ENCODE measurements around the gene ACER2.
"Not testable (repeated sequence)": the region's sequence is repeated elsewhere in the genome, so short reads cannot be mapped to it uniquely, and the experiment has no call there.

Gene ACER2

DNA sequence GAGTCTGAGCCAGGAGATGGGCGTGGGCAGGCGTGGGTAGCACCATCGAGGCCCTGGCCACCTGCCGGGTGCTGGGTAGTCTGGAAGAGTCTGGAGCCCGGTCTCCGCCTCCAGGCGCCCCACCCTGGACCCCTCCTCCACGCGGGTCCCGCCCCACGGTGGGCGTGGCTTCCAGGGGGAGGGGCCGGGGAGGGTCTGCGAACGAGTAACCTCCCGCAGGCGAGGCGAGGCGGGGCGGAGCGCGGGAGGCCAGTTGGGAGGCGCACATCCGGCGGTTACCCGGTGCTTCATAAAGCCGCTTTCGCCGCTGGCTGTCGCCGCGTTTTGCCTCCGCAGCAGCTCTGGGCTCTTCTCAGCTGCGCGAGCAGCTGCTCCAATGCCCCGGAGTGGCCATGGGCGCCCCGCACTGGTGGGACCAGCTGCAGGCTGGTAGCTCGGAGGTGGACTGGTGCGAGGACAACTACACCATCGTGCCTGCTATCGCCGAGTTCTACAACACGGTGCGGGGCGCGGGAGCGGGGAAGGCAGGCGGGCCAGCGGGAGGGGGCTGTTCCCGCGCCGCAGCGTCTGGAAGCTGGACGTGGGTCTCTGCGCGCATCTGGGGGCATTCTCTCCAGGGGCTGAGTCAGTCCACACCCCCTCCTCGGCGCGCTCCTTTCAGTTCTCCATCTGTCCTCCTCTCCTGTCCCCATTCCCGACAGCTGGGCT, at the start of gene ACER2:
TSS of gene ACER2 (plus strand) at position 317 of the 708 bp plus-strand sequence. CDS start at position 393, 76 bp downstream.
- peaks cover 14% of the 10 kb centered on the region for H3K4me1 Mint-ChIP-seq
- peak within 1 kb of the TSS; percentile 94 for H3K4me3 Mint-ChIP-seq
- ATAC-seq (peak; percentile 93), DNase-seq (peak; percentile 96)
- no peaks in the 10 kb centered on the region for H3K9me3 Mint-ChIP-seq
- H3K27ac Mint-ChIP-seq, result peak within 1 kb of the TSS; percentile 81
- no peaks in the 10 kb centered on the region for H3K27me3 Mint-ChIP-seq
- H3K36me3 Mint-ChIP-seq (ENCODE audit: low read depth), result no peaks in the 10 kb centered on the region

DNA sequence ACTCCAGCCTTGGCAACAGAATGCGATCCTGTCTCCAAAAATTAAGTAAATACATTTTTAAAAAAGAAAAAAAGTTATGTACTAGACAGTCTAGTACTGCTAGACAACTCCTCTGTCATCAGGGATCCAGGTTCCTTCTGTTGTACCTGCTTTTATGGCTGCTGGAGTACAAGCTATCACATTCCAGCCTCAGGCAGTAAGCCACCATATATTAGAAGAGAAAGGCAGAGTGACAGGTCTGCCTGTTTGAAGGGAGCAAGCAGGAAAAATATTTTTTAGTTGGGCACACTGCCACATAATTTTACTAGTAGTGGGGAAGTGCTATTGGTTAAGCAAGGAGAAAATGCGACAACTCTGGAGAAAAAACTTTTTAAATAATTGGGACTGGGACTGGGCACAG, 39.7 kb upstream of the ACER2 start:
- Mint-ChIP-seq H3K27ac (no peak overlapping the region), H3K4me3 (no peak overlapping the region), H3K27me3 (no peaks in the 10 kb centered on the region), H3K4me1 (peaks cover 2% of the 10 kb centered on the region), H3K36me3 (ENCODE audit: low read depth) (peaks cover 10% of the 10 kb centered on the region), H3K9me3 (no peaks in the 10 kb centered on the region)
- no peak for DNase-seq
- no peak for ATAC-seq

DNA sequence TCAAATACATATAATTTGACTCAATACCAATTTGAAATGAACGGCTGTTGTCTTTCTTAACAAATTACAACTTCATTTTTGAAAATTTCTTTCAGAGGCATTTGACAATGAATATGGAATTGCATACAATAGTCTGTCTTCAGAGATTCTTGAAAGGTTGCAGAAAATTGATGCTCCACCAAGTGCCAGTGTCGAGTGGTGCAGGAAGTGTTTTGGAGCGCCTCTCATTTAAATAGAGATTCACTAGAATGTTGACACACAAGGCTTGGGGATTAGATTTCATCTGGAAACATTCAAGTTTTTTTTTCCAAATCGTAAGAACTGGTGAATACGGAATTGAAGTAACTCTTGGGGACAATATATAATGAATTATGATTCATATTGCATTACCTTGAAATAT, 36.9 kb upstream of the ACER2 start:
- Mint-ChIP-seq H3K4me1 (peaks cover 12% of the 10 kb centered on the region), H3K27me3 (no peaks in the 10 kb centered on the region), H3K27ac (no peak overlapping the region), H3K4me3 (no peak overlapping the region), H3K36me3 (ENCODE audit: low read depth) (peaks cover 33% of the 10 kb centered on the region), H3K9me3 (no peaks in the 10 kb centered on the region)
- ATAC-seq (no peak), DNase-seq (no peak)

GRCh38 chr9:19372567-19372966, 36.2 kb upstream of the ACER2 start:
- peaks cover 39% of the 10 kb centered on the region for H3K36me3 Mint-ChIP-seq (ENCODE audit: low read depth)
- no peak overlapping the region for H3K27ac Mint-ChIP-seq
- no peak for DNase-seq

GRCh38 chr9:19373527-19373926, 35.3 kb upstream of the ACER2 start:
- DNase-seq (no peak), ATAC-seq (no peak)
- peak overlapping the region; percentile 55 for H3K27ac Mint-ChIP-seq
- H3K4me1 Mint-ChIP-seq, result peaks cover 23% of the 10 kb centered on the region
- no peaks in the 10 kb centered on the region for H3K27me3 Mint-ChIP-seq
- peaks cover 49% of the 10 kb centered on the region for H3K36me3 Mint-ChIP-seq (ENCODE audit: low read depth)
- no peak overlapping the region for H3K4me3 Mint-ChIP-seq
- H3K9me3 Mint-ChIP-seq, result no peaks in the 10 kb centered on the region

More at GRCh38 chr9:19372567-19372966, 36.2 kb upstream of the ACER2 start:
- no peaks in the 10 kb centered on the region for H3K27me3 Mint-ChIP-seq
- H3K4me3 Mint-ChIP-seq, result no peak overlapping the region
- no peaks in the 10 kb centered on the region for H3K9me3 Mint-ChIP-seq
- ATAC-seq, result no peak
- H3K4me1 Mint-ChIP-seq, result peaks cover 18% of the 10 kb centered on the region

GRCh38 chr9:19375538-19375937, 33.3 kb upstream of the ACER2 start:
- no peak for DNase-seq

DNA sequence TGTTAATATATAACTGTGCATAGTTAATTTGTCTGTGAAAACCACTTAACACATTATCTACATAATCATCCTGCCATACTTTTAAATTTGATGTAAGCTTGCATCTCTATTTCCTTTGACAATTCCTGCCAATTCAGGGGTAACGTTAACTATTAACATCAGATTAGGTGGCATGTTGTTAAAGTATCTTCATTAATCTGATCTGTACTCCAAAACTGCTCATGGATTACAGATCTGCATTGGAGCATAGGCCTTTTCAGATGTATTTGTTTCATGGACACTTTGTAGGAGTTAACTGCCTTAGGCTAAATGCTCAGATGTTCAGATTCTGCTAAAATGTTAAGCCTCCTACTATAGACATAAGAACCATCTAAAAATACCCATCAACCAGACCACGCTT, 31.9 kb upstream of the ACER2 start:
- Mint-ChIP-seq H3K36me3 (ENCODE audit: low read depth) (peaks cover 68% of the 10 kb centered on the region), H3K27me3 (no peaks in the 10 kb centered on the region), H3K4me1 (peaks cover 37% of the 10 kb centered on the region), H3K9me3 (no peaks in the 10 kb centered on the region), H3K4me3 (peak overlapping the region; percentile 99), H3K27ac (peak overlapping the region; percentile 100)
- DNase-seq (no peak), ATAC-seq (no peak)

More at GRCh38 chr9:19375538-19375937, 33.3 kb upstream of the ACER2 start:
- peak overlapping the region; percentile 99 for H3K4me3 Mint-ChIP-seq
- no peak for ATAC-seq
- H3K9me3 Mint-ChIP-seq, result no peaks in the 10 kb centered on the region
- no peaks in the 10 kb centered on the region for H3K27me3 Mint-ChIP-seq
- peaks cover 64% of the 10 kb centered on the region for H3K36me3 Mint-ChIP-seq (ENCODE audit: low read depth)
- H3K4me1 Mint-ChIP-seq, result peaks cover 27% of the 10 kb centered on the region
- peak overlapping the region; percentile 100 for H3K27ac Mint-ChIP-seq

GRCh38 chr9:19378164-19378563, 30.6 kb upstream of the ACER2 start:
- peak overlapping the region; percentile 100 for H3K27ac Mint-ChIP-seq
- H3K36me3 Mint-ChIP-seq (ENCODE audit: low read depth), result peaks cover 68% of the 10 kb centered on the region
- ATAC-seq, result no peak
- no peaks in the 10 kb centered on the region for H3K27me3 Mint-ChIP-seq
- no peaks in the 10 kb centered on the region for H3K9me3 Mint-ChIP-seq
- no peak for DNase-seq
- H3K4me3 Mint-ChIP-seq, result peak overlapping the region; percentile 99
- peaks cover 40% of the 10 kb centered on the region for H3K4me1 Mint-ChIP-seq

DNA sequence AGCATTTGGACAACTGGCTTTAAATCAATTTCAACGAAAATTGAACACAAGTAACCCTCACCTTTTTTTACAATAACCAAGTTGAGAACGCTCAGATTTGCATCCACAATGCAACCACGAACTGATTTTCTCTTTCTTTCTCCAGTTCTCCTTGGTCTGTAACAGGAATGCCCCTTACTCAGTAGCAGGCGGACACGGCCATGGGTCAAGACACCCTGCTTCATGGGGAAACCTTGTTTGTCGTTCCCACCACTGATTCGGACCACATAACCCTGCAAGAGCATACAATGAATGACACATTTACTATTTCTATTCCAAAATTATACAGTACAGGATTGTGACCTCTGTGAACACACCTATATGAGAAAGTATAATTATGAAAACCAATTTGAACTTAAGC, 30.2 kb upstream of the ACER2 start:
- Mint-ChIP-seq H3K4me3 (peak overlapping the region; percentile 99), H3K4me1 (peaks cover 40% of the 10 kb centered on the region), H3K9me3 (no peaks in the 10 kb centered on the region), H3K27ac (peak overlapping the region; percentile 100), H3K27me3 (no peaks in the 10 kb centered on the region), H3K36me3 (ENCODE audit: low read depth) (peaks cover 67% of the 10 kb centered on the region)
- ATAC-seq (no peak), DNase-seq (peak; percentile 25)

DNA sequence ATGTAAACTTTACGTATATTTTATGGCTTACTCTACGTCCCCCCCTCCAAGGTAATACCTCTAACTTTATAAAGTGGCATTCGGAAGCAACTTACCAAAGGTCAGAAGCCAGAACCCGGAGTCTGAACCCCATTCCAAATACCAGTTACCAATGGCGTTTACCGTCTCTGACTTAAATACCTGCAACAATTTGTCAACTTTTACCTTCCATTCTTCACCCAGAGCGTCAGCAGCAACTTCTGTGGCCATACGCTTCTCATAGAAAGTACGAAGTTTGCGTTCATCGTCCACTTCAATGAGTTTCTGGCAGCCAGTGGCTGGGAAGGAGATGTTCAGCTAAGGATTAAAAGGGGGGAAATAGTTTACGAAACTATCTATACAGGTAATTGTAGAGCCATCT, 29.5 kb upstream of the ACER2 start:
- no peaks in the 10 kb centered on the region for H3K27me3 Mint-ChIP-seq

DNA sequence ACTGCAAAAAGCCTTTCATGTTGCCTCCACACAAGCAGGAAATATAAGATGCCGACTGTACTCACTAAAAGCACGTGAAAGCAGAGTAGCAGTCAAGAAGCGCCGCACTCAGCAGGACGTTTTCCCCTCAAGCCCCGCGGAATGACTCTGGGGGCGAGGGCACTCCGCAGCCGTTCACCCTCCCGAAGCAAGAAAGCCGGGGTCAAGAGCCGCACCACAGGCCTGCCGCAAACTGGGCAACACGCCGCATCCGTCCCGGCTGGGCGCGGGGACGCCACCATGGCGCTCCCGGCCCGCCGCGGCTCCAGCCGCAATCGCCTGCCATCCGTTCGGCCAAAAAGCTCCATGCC, 29.1 kb upstream of the ACER2 start:
- ATAC-seq, result peak; percentile 13
- Mint-ChIP-seq H3K4me3 (peak overlapping the region; percentile 99), H3K27me3 (no peaks in the 10 kb centered on the region), H3K27ac (peak overlapping the region; percentile 100), H3K9me3 (no peaks in the 10 kb centered on the region), H3K4me1 (peaks cover 40% of the 10 kb centered on the region), H3K36me3 (ENCODE audit: low read depth) (peaks cover 57% of the 10 kb centered on the region)
- DNase-seq, result no peak

More for the DNA sequence above, 29.5 kb upstream of the ACER2 start:
- DNase-seq (no peak), ATAC-seq (no peak)
- Mint-ChIP-seq H3K4me3 (peak overlapping the region; percentile 99), H3K36me3 (ENCODE audit: low read depth) (peaks cover 61% of the 10 kb centered on the region), H3K27ac (peak overlapping the region; percentile 100), H3K4me1 (peaks cover 40% of the 10 kb centered on the region), H3K9me3 (no peaks in the 10 kb centered on the region)

- DNase-seq, result no peak
- Mint-ChIP-seq H3K27ac (peak overlapping the region; percentile 100), H3K4me3 (peak overlapping the region; percentile 99), H3K36me3 (ENCODE audit: low read depth) (peaks cover 46% of the 10 kb centered on the region), H3K27me3 (no peaks in the 10 kb centered on the region), H3K9me3 (no peaks in the 10 kb centered on the region), H3K4me1 (peaks cover 38% of the 10 kb centered on the region)
- ATAC-seq, result no peak
Measured at GRCh38 chr9:19380826-19381075, 28.1 kb upstream of the ACER2 start.

DNA sequence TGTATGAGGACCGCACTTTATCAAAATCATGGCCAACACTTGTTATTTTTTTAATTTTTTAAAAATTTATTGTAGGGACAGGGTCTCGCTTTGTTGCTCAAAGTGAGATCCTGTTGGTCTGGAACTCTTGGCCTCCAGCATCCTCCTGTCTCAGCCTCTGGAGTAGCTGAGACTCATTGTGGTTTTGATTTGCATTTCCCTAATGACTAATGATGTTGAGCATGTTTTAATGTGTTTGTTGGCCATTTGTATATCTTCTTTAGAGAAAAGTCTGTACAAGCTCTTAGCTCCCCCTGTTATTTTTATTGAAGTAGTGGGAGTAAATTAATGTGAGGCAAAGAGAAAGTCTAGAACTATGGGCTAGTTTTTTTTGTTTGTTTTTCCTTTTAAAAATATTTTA, 27.2 kb upstream of the ACER2 start:
- DNase-seq (no peak), ATAC-seq (no peak)
- Mint-ChIP-seq H3K9me3 (no peaks in the 10 kb centered on the region), H3K27ac (no peak overlapping the region), H3K4me3 (peak overlapping the region; percentile 99), H3K4me1 (peaks cover 31% of the 10 kb centered on the region), H3K27me3 (no peaks in the 10 kb centered on the region), H3K36me3 (ENCODE audit: low read depth) (peaks cover 38% of the 10 kb centered on the region)

DNA sequence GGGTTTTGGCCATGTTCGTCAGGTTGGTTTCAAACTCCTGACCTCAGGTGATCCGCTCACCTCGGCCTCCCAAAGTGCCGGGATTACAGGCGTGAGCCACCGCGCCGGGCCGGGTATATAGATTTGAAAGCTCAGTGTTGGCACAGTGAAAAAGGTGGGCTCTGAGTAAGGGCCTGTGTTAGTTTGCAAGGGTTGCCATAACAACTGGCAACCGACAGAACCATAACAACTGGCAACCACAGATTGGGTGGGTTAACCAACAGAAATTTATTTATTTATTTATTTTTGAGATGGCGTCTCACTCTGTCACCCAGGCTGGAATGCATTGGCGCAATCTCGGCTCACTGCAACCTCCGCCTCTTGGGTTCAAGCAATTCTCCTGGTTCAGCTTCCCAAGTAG, 23.6 kb upstream of the ACER2 start:
- DNase-seq; H3K4me3 Mint-ChIP-seq; H3K27ac Mint-ChIP-seq; H3K27me3 Mint-ChIP-seq; H3K36me3 Mint-ChIP-seq (ENCODE audit: low read depth); H3K9me3 Mint-ChIP-seq; ATAC-seq: not testable (repeated sequence)
- peaks cover 14% of the 10 kb centered on the region for H3K4me1 Mint-ChIP-seq

DNA sequence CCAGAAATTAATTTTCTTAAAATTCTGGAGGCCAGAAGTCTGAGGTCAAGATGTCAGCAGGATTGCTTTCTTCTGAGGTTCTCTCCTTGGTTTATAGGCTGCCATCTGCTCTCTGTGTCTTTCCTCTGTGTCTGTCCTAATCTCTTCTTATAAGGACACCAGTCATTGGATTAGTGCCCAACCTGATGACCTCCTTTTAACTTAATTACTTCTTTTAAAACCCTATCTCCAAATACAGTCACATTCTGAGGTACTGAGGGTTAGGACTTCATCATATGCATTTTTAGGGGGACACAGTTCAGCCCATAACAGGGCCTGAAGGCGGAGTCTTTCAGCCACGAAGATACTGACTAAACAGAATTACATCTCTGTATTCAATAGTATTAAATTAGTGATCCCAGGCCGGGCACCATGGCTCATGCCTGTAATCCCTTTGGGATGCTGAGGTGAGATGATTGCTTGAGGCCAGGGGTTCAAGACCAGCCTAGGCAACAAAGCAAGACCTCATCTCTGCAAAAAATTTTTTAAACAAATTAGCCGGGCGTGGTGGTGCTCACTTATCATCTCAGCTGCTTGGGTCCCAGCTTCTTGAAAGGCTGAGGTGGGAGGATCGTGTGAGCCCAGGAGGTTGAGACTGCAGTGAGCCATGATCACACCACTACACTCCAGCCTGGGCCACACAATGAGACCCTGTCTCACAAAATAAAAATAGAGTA, 22.9 kb upstream of the ACER2 start:
- no peak for DNase-seq
- no peak for ATAC-seq
- H3K36me3 Mint-ChIP-seq (ENCODE audit: low read depth), result peaks cover 2% of the 10 kb centered on the region
- H3K27me3 Mint-ChIP-seq, result peaks cover 4% of the 10 kb centered on the region
- no peak overlapping the region for H3K4me3 Mint-ChIP-seq
- H3K27ac Mint-ChIP-seq, result no peak overlapping the region
- H3K9me3 Mint-ChIP-seq, result peaks cover 4% of the 10 kb centered on the region
- H3K4me1 Mint-ChIP-seq, result peaks cover 11% of the 10 kb centered on the region

Data from activated naive CD8-positive, alpha-beta T cell treated with anti-CD3 and anti-CD28 coated beads, Interleukin-2, amount 50 U/mL, for 24 hours (primary cell).